ENCODE measurements around the gene ARMC10.
"Not testable (repeated sequence)": the region's sequence is repeated elsewhere in the genome, so short reads cannot be mapped to it uniquely, and the experiment has no call there.

ARMC10 gene

DNA sequence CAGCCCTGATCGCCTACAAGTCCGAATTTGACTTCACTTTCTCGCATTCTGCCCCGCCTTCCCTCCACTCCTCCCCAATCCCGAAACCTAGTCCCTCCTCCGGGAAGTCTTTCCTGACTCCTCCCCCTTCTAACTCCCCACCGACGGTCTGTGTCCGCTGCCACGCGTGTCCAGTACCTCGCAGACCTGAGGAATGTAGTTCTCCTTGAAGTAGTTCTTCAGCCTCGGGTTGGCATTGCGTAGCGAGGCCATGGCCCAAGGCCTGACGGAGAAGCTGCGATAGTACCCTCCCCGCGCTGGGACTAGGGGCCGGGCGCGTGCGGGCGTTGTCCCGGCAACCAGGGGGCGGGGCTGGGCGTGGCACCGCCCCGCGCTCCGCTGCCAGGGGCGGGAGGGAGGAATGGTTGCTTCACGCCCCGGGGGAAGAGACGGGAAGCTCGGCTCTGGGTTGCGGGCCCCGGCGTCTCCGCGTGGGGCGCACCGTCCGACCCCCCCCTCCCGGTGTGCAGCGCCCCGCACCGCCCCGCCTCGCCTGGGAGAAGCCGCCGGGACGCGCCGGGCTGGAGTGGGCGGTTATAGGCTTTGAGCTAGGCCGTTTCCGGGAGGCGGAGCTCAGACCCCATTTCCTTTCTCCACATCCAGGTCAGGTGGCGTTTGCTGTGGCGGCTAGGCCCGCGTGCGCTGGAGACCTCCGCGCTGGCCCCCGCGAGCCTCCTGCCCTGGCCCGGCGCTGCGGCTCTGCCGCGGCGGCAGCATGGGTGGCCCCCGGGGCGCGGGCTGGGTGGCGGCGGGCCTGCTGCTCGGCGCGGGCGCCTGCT is at the start of gene ARMC10, which contains the start of gene FBXL13:
TSS of gene ARMC10 (plus strand) at position 622 of the 818 bp plus-strand sequence. CDS start at position 755, 133 bp downstream.
TSS of gene FBXL13 (minus strand) at position 278 of the 818 bp plus-strand sequence.
- peak; percentile 66 for DNase-seq (ENCODE audit: low read depth)

GRCh38 chr7:103025341-103025740 is 49.6 kb upstream of the ARMC10 start:
- no peak for DNase-seq (ENCODE audit: low read depth)

- no peak for DNase-seq (ENCODE audit: low read depth)
Measured at GRCh38 chr7:103031024-103031423, 43.9 kb upstream of the ARMC10 start.

DNA sequence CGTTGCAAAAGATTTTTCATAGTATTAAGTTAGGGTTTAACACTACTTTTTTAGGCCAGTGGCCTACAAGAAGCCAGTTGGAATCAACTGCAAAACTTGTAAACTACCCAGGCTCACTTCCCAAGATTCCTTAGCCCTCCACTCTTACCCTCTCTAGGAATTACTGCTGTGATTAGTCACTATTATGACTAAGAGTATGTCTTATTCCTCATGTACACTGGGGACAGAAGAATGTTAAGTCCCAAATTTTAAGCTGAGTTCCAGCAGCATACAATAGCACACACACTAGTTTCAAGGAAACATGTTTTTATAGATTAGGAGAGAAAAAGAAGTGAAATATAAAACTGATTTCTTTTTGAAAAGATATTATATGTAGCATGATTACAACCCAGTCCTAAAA is 43.2 kb upstream of the ARMC10 start:
- DNase-seq (ENCODE audit: low read depth) = no peak

DNA sequence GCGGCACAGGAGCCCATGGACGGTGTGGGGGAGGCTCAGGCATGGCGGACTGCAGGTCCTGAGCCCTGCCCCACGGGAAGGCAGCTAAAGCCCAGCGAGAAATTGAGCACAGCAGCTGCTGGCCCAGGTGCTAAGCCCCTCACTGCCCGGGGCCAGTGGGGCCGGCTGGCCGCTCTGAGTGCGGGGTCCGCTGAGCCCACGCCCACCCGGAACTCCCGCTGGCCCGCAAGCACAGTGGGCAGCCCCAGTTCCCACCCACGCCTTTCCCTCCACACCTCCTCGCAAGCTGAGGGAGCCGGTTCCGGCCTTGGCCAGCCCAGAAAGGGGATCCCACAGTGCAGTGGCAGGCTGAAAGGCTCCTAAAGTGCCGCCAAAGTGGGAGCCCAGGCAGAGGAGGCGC is 40.6 kb upstream of the ARMC10 start:
- DNase-seq (ENCODE audit: low read depth) = not testable (repeated sequence)

DNA sequence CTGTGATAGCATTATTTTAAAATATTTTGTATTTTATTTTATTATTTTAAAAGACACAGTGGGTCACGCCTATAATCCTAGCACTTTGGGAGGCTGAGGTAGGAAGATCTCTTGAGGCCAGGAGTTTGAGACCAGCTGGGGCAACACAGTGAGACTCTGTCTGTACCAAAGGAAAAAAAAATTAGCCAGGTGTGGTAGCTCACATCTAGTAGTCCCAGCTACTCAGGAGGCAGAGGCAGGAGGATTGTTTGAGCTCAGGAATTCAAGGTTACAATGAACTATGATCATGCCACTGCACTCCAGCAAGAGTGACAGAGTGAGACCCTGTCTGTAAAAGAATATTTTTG is 37.5 kb upstream of the ARMC10 start:
- DNase-seq (ENCODE audit: low read depth) = no peak

DNA sequence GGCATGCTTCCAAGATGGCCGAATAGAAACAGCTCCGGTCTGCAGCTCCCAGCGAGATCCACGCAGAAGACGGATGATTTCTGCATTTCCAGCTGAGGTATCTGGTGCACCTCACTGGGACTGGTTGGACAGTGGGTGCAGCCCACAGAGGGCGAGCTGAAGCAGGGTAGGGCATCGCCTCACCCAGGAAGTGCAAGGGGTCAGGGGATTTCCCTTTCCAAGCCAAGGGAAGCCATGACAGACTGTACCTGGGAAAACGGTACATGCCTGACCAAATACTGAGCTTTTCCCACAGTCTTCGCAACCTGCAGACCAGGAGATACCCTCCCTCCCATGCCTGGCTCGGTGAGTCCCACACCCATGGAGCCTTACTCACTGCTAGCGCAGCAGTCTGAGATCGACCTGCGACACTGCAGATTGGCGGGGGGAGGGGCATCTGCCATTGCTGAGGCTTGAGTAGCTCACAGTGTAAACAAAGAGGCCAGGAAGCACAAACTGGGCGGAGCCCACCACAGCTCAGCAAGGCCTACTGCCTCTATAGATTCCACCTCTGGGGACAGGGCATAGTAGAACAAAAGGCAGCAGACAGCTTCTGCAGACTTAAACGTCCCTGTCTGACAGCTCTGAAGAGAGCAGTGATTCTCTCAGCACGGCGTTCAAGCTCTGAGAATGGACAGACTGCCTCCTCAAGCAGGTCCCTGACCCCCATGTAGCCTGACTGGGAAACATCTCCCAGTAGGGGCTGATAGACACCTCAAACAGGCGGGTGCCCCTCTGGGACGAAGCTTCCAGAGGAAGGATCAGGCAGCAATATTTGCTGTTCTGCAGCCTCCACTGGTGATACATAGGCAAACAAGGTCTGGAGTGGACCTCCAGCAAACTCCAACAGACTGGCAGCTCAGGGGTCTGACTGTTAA is 36.9 kb upstream of the ARMC10 start:
- DNase-seq (ENCODE audit: low read depth) = not testable (repeated sequence)

DNA sequence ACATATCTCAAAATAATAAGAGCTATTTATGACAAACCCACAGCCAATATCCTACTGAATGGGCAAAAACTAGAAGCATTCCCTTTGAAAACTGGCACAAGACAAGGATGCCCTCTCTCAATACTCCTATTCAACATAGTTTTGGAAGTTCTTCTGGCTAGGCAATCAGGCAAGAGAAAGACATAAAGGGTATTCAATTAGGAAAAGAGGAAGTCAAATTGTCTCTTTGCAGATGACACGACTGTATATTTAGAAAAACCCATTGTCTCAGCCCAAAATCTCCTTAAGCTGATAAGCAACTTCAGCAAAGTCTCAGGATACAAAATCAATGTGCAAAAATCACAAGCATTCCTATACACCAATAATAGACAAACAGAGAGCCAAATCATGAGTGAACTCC is 33.1 kb upstream of the ARMC10 start:
- not testable (repeated sequence) for DNase-seq (ENCODE audit: low read depth)

- DNase-seq (ENCODE audit: low read depth) = no peak
Measured at GRCh38 chr7:103048833-103049232, 26.1 kb upstream of the ARMC10 start.

DNA sequence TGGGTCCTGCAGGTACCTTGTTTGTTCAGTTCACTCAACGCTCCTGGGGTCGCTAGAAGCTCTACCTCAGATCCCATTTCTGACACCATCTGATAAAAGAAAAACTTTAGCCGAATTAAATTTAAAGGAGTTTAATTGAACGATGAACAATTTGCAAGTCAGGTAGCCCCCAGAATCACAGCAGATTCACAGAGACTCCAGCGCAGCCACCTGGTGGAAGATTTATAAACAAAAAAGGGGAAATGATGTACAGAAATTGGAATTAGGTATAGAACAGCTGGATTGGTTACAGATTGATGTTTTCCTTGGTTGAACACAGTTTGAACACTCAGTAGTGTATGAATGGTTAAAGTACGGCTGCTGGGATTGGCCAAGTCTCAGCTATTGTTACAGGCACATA is 23.4 kb upstream of the ARMC10 start:
- no peak for DNase-seq (ENCODE audit: low read depth)

DNA sequence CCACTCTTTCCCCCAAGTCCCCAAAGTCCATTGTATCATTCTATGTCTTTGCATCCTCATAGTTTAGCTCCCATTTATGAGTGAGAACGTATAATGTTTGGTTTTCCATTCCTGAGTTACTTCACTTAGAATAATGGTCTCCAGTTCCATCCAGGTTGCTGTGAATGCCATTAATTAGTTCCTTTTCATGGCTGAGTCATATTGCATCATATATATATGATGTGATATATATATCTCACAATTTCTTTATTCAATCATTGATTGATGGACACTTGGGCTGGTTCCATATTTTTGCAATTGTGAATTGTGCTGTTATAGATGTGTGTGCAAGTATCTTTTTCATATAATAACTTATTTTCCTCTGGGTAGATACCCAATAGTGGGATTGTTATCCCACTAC is 18.9 kb upstream of the ARMC10 start:
- DNase-seq (ENCODE audit: low read depth) = not testable (repeated sequence)

DNA sequence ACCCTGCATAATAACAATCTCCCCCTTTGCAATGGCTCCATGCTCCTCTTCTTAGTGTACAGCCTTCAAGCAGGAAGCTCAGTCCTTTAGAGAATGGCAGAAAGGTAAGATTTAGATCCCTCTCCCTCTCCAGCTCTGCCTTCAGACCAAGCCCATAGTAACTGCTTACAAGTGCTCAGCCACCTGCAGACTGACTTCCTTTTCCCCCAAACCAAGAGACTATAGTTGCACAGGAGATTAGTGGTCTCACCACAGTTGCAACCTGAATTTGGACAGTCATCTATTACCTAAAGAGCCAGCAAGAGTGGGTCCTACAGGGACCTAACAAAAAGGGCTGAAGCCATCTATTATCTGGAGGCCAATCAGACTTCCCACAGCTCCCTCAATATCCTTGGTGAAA is 16.8 kb upstream of the ARMC10 start:
- DNase-seq (ENCODE audit: low read depth) = no peak

DNA sequence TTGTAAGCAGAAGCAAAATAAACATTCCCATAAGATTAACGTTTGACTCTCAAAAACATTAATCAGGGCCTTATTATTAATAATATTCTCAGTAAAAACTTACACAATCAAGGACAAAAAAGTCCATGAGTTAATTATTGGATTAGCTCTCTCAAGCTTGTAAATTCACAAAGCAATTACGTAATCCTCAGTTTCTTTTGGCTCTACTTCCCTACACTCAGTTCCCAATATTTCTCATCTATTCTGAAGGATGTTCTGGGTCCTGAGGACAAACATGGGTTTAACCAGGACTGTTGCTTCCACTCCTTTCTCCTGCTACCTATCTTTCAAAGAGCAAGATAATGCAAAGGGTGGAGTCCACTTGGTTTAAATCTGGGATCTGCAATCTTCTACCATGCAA is 15.5 kb upstream of the ARMC10 start:
- DNase-seq (ENCODE audit: low read depth) = no peak

DNA sequence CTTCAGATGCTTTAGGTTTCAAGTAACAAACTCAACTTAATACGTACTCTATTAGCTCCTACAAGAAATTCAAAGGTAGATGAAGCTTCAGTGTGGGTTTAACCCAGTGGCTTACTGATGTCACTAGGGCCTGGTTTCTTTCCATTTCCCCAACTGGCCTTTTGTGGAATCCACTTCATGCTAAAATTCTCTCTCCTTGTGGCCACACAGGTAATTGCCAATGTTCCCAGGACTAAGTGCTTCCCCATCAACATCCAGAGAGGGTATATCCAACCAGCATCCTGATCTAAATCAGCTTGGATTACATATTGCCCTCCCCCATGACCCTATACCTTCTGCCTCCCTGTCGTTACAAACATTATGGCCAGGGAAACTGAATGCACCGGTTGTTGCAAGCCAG is 11.0 kb upstream of the ARMC10 start:
- no peak for DNase-seq (ENCODE audit: low read depth)

GRCh38 chr7:103065667-103066066 is 9.3 kb upstream of the ARMC10 start:
- no peak for DNase-seq (ENCODE audit: low read depth)

DNA sequence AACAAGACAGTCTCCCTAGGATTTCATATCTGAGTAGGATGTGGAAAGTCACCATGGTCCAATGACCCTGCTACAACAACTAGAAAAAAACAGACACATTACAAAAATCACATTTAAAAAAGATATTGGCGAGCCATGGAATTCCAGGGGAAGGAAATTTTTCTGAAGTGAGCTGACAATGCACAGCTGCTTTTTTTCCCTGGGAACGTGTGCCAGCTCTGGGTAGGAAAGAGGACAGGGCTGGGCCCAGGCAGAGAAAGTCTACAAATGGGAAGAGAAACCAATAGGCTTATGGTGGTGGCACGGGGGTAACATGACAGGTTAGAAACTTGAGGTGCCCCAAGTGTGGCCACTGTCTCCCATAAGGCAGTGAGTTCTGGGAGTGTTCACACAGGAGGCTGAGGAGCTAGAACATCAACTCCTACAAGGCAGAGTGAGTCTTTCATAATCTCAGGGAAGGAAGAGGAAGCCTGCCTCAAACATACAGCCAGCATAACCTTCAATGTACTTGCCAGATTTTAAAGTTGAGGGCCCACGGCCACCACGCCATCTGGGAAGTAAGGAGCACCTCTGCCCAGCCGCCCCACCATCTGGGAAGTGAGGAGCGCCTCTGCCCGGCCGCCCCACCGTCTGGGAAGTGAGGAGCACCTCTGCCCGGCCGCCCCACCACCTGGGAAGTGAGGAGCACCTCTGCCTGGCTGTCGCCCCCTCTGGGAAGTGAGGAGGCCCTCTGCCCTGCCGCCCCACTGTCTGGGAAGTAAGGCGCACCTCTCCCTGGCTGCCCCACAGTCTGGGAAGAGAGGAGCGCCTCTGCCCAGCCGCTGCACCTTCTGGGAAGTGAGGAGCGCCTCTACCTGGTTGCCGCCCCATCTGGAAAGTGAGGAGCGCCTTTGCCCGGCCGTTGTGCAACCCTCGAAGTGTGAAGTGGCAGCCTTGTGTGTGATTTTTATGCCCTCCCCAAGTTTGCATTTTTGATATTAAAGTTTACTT is 6.2 kb upstream of the ARMC10 start:
- DNase-seq (ENCODE audit: low read depth) = no peak

GRCh38 chr7:103071000-103071399 is 3.9 kb upstream of the ARMC10 start:
- no peak for DNase-seq (ENCODE audit: low read depth)

GRCh38 chr7:103073989-103074518 is 886 bp upstream of the ARMC10 start:
- no peak for DNase-seq (ENCODE audit: low read depth)

GRCh38 chr7:103075337-103075918 is 488 bp downstream of the ARMC10 start:
- no peak for DNase-seq (ENCODE audit: low read depth)

DNA sequence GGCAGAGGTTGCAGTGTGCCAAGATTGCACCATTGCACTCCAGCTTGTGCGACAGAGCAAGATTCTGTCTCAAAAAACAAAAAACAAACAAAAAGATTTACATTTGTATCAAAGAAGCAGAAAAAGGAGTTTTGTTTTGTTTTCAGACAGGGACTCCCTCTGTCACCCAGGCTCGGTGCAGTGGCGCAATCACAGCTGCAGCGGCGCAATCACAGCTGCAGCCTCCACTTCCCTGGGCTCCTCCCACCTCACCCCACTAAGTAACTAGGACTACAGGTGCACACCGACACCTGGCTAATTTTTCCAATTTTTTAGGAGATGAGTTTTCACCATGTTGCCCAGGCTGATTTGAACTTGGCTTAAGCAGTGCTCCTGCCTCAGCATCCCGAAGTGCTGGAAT is 1.8 kb downstream of the ARMC10 start:
- DNase-seq (ENCODE audit: low read depth) = no peak

DNA sequence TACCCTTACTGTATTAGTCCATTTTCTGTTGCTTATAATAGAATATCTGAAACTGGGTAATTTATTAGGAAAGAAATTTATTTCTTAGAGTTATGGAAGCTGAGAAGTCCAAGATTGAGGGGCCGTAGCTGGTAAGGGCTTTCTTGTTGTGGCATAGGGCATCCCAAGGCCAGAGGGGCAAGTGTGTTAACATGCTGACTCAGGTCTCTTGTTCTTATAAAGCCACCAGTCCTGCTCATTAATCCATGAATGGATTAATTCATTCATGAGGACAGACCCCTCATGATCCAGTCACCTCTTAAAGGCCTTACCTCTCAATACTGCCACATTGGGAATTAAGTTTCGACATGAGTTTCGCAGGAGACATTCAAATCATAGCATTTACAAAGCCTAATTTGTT is 2.4 kb downstream of the ARMC10 start:
- DNase-seq (ENCODE audit: low read depth) = no peak
